NCI-H69 (cell line): Measurements from ENCODE around the gene CTSZ.
A peak's percentile ranks its signal among the peaks of the same experiment; 100 is the strongest.
"Not testable (repeated sequence)": the region's sequence is repeated elsewhere in the genome, so short reads cannot be mapped to it uniquely, and the experiment has no call there.

Experiments used
- DNase-seq: peaks from one replicate; lab custom pipeline; 2025; lab: John Stamatoyannopoulos, UW

The CTSZ gene

DNA sequence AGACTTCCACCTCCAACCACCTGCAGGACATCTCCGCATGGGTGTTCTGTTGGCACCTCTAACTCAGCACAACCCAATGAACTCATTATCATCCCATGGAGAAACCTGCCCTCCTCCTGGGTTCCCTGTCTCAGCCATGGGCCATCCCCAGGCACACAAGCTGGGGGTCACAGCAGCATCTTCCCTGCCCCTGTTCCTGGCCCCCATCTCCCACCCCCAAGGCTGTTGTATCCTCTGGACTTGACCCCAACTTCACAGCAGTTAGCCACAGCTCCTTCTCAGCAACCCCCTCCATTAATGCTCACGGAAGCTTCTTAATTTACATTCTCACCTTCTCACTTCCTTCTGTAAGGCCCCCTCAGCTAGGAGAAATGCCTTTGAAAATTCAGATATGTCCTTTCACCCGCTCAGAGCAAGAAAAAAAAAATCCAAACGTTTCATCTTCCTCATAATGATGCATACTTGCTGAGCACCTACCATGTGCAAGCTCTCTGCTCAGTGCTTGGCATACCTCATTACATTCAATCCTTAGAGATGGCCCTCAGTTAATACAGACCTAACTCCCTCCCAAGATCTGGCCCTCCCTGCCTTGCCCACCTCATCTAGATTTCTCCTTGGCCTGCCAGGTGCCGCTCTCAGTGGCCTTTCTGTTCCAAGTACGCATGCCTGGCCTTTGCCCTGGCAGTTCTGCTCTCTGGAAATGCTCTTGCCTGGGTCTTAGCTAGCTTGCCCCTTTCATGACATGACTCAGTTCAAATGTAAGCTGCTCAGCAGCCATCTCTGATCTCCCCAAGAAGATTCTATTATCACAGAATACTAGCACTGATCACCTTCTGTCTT is 28.5 kb downstream of the CTSZ start:
- no peak for DNase-seq

DNA sequence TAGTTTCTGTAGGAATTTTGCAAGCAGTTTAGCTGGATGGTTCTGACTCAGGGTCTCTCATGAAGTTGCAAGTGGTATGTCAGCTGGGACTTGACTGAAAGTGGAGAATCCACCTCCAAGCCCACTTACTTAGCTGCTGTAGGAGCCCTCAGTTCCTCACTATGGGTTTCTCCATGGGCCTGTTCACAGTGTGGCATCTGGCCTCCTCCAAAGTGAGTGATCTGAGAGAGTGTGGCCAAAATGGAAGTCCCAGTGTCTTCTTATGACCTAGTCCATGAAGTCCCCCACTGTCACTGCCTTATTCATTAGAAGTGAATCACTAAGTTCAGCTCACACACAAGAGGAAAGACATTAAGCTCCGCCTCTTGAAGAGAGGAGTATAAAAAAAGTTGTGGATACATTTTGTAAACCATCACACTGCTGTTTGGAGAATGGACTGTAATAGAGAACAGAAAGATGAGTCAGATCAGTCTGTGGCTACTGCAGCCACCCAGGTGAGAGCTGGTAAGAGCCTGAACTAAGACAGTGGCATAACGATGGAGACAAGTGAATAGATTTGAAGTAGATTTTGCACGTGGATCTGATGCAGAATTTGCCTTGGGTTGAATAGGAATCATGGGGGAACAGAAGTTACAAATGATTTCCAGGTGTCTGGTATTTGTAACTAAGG is 30.9 kb downstream of the CTSZ start:
- DNase-seq = no peak

DNA sequence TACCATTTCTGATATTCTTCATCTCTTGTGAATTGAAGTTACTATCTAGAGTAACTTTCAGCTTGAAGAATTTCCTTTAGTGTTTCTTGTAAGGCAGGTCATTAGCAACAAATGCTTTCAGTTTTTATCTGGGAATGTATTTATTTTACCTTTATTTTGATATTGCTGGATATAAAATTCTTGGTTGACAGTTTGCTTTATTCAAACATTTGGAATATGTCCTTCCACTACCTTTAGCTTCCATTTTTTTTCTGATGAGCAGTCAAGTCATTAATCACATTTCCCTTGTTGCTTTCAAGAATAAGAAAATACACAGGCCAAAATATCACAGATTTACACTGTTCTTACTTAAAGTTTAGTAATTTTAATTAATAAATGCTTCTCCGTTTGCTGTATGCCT is 31.7 kb downstream of the CTSZ start:
- DNase-seq = no peak

DNA sequence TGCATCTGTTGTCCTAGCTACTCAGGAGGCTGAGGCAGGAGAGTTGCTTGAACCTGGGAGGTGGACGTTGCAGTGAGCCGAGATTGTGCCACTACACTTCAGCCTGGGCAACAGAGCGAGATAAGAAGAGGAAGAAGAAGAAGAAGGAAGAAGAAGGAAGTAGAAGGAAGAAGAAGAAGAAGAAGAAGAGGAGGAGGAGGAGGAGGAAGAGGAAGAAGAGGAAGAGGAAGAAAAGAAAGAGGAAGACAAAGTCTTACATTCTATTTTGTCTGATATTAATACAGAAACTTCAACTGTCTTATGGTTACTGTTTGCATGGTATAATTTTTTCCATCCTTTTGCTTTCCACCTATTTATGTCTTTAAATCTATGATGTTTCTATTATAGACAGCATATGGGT is 33.2 kb downstream of the CTSZ start:
- DNase-seq = no peak

DNA sequence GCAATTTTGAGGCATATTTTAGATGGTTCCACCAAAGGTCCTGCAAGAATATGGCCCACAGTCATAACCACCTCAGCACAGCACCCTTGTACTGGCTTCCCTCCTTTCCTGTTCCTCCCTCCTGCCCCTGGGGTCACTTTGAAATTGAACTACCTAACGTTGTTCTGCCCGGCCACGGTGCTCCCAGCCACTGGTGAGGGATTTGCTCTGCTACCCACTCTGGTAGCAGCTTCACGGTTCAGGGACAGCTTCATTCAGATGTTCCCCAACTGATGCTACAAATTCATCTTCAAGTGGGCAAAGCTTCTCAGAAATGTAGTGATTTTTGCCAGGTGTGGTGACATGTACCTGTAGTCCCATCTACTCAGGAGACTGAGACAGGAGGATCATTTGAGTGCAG is 33.9 kb downstream of the CTSZ start:
- DNase-seq = no peak

DNA sequence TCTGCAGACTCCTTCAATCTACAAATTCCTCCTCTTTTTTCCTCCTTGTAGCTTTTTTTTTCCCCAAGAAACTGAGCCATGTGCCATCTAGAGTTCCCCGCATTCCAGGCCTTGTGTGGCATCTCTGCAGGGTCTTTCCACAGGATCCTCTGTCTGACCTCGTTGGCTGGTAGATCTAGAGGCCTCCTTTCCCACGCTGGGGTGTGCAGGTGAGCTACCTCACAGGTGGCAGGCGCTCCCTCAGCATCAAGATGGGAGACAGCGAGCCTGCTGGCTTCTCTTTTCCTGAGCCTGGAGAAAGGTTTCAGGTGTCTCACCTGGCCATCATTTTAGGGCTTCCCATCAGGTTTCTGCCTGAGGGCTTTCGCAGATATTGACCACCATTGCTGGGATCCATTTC is 35.6 kb downstream of the CTSZ start:
- no peak for DNase-seq

DNA sequence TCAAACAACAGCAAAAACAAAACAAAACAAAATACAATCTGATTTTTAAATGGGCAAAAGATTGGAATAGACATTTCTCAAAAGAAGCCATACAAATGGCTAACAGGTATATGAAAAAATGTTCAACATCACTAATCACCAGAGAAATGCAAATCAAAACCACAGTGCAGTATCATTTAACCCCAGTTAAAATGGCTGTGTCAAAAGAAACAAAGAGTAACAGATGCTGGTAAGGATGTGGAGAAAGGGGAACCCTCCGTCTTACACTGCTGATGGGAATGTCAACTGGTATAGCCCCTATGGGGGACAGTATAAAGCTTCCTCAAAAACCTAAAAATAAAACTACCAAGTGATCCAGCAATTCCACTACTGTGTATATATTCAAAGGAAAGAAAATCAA is 36.9 kb downstream of the CTSZ start:
- DNase-seq = no peak

DNA sequence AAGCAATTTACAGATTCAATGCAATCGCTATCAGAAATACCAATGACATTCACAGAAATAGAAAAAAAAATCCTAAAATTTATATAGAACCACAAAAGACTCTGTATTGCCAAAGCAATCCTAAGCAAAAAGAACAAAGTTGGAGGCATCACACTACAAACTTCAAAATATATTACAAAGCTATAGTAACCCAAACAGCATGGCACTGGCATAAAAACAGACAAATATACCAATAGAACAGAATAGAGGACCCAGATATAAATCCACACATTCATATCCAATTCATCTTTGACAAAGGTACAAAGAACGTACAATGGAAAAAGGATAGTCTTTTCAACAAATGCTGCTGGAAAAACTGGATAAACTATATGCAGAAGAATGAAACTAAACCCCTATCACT is 37.6 kb downstream of the CTSZ start:
- DNase-seq = no peak

DNA sequence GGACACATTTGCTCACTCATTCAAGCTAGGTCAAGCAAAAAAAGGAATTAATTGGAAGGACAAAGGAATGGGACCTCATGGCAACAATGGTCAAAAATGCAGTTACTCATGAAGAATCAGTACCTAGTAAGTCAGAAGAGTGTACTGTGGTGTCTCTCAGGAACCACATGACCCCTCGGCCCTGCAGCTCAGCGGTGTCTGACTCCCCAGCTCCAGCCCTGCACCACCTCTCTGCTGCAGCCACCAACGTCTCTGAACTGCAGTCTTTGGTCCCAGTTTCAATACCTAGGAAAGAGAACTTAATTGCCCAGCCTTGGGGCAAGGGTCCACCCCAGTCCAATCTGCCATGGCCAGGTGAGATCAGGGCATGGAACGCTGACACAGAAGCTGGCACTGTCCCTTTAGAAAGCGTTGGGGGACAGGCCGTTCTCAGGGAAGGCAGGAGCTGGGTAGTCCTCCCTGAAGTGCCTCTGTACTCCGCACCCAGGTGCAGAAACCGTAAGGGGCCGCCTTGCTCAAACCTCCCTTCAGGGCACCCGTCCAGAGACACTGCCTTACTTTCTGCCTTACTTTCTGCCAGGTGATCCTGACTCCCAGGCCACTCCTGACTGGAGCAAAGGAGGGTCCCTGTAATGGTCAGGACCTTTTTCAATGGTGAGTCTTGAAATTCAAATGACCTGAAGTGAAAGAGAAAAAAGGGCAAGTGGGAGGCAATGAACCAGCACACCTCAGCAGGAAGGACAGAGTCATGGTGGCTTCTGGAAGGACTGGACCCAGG is 39.2 kb downstream of the CTSZ start:
- no peak for DNase-seq

DNA sequence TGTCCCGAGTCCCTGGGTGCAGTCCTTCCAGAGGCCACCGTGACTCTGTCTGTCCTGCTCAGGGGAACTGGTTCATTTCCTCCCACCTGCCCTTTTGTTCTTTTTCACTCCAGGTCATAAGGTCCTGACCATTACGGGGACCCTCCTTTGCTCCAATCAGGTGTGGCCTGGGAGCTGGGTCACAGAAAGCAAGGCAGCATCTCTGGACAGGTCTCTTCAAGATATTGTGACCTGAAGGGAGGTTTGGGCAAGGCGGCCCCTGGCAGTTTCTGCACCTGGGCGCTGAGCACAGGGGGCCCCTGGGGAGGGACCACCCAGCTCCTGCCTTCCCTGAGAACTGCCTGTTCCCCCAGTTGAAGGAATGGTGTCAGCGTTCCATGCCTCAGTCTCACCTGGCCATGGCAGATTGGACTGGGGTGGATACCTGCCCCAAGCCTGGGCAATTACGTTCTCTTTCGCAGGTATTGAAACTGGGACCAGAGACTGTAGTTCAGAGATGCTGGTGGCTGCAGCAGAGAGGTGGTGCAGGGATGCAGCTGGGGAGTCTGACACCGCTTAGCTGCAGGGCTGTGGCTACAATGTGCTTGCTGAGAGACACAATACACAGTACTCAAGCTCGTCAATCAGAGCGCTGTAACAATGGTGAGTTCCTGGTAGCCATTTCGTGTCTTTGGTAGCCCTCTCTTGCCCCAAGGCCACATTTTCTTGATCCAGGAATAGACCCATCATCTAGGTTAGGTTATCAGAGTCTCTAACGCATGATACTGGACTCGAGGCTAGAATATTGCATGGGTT is 41.6 kb downstream of the CTSZ start:
- peak; percentile 6 for DNase-seq

DNA sequence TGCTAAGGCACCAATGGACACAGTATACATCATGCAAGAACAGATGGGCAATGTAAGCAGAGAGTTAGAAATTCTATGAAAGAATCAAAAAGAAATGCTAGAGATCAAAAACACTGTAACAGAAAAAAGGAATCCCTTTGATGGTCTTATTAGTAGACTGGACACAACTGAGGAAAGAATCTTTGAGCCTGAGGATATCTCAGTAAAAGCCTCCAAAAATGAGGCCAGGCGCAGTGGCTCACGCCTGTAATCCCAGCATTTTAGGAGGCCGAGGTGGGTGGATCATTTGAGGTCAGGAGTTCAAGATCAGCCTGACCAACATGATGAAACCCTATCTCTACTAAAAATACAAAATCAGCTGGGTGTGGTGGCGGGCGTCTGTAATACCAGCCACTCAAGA is 43.1 kb downstream of the CTSZ start:
- not testable (repeated sequence) for DNase-seq

DNA sequence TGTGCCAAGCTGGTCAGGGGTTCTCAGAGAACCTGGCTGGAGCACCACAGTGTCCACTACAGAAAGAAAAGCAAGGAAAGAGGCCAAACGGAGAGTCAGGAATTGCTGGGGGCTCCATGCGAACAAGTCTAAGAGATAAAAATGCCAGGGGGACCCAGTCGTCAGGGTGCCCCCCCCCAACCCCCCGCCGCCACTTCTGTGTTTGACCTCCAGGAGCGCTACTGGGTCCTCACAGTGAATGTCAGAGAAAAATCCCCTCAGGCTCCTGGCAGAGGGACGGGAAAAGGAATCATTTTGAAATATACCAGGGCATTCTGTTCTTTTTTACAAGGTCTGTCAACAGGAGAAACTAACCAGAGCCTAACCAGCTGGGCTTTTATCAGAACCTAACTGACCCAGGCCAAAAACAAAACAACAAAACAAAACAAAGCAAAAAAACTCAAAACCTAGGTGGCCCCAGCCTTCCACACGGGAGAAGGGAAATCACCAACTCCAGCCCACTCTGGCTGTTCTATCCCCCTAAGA is 43.9 kb downstream of the CTSZ start:
- no peak for DNase-seq

DNA sequence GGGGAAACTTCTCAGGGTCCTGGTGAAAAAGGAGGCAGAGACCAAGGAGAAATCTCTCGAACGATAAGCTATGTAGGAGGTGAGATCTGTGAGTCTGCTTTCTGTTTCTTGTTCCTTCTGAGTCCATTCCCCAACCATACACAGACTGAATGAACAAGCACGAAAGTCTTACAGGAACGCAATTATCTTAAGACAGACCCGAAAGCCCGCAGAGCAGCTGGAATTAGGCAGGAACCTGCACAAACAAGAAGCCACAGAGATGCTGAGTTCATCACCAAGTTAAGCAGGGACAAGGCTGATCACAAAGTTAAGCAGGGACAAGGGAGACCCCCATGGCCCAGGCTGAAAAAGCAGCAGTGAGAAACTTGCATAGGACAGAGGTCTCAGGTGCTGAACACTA is 47.4 kb downstream of the CTSZ start:
- DNase-seq = no peak

DNA sequence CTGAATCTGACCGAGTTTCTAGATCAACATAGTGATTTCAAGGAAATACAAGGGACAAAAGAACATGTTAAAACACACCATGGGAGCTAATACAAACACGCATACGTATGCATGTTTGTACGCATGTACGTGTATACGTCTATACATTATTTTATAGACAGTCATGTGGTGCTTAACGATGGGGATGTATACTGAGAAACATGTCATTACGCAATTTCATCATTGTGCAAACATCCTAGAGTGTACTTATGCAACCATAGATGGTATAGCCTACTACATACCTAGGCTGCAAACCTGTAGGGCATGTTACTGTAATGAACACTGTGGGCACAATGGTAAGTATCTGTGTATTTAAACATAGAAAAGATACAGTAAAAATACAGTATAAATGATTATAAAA is 51.0 kb downstream of the CTSZ start:
- peak; percentile 12 for DNase-seq

DNA sequence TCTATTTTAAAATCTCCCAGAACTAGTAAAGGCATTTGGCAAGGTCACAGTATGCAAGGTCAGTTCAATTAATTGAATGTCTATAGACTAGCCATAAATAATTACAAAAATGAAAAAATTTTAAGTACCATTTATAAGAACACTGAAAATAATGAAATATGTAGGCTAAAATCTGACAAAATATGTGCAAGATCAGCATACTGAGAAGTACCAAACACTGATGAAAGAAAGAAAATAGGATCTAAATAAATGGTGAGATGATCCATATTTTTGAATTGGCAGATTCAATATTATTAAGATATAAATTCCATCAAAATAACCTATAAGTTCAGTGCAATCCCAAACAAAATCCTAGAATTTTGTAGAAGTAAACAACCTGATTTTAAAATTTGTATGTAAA is 54.0 kb downstream of the CTSZ start:
- DNase-seq = no peak

DNA sequence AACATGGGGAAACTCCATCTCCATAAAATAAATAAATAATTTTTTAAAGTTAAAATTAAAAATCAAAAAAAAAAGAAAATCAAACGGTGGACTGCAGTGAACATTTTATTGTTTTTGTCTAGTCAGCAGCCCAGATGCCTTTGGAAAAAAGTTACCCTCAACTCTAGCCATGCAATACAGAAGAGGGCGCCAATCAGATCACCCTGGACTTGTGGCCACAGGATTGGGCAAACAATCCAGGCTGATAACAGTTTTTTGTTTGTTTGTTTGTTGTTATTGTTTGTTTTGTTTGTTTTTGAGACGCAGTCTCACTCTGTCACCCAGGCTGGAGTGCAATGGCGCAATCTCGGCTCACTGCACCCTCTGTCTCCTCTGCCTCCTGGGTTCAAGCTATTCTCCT is 56.5 kb downstream of the CTSZ start:
- no peak for DNase-seq

DNA sequence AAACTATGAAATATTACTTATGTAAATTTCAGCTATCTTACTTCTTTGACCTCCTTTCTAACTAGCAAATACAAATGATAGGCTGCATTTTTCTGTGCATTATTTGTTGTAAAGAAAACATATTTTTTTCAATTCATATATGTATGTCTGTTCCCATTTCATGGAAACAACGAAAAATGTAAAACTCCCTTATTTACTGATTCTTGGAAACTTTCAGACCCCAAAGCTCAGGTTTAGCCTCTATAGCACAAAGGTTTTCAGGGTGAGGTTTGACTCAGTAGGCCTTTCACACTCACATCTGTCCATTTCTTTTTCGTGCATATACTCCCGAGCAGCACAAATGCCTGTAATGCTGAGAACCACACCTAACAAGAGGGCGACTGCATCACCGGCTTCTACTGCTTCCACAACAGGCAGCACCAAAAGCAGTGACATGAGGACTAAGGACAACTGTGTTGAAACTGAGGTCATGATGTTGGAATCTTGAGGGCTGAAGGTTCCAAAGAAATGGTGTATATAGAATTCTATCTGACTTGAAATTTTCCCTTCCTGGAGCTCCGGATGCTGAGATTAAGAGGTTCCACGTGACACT is 59.2 kb downstream of the CTSZ start:
- DNase-seq = not testable (repeated sequence)

DNA sequence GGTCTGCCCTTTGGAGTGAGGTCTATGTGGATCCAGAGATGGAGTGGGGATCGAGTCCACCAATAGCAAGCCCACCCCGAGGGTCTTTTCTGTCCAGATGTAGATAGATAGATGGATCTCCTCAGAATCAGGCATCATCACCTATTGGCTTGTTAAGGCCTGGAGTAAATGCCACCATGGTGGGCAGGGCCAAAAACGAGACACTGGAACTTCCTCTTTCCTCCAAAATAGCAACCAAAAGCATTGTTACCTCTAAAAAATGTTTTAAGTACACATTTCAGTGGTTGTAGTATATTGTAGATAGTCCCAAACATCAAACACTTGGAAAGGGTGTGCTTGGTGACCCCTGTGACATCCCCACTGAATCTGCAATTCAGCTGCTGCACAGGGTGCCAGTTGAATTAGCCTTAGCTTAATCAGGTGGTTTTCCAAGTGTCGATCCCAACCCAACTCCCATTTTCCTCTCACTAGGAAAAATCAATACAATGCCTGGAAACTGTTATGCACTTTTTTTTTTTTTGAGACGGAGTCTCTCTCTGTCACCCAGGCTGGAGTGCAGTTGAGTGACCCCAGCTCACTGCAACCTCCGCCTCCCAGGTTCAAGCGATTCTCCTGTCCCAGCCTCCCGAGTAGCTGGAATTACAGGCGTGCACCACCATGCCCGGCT is 61.0 kb downstream of the CTSZ start:
- no peak for DNase-seq
